ENCODE measurements around the gene LTO1. TPM values are rescaled to one million over a fixed set of nuclear protein-coding genes. Genes with fewer than 3 reads are reported as not detected.

LTO1 gene
- total RNA-seq, 2 experiments from 2014 or later: 18.7 to 21.8 TPM

GRCh38 chr11:69650081-69650831 lies 24.9 kb downstream of the LTO1 start:
- Mint-ChIP-seq H3K27me3 (no peaks in the 10 kb centered on the region), H3K4me3 (no peak overlapping the region), H3K36me3 (no peaks in the 10 kb centered on the region), H3K27ac (no peak overlapping the region), H3K4me1 (no peaks in the 10 kb centered on the region), H3K9me3 (no peaks in the 10 kb centered on the region)
- DNase-seq: no peak

- Mint-ChIP-seq H3K36me3 (no peaks in the 10 kb centered on the region), H3K4me1 (no peaks in the 10 kb centered on the region), H3K27ac (no peak overlapping the region), H3K4me3 (no peak overlapping the region), H3K9me3 (no peaks in the 10 kb centered on the region), H3K27me3 (no peaks in the 10 kb centered on the region)
- DNase-seq: no peak
Observed at GRCh38 chr11:69649576-69649900, 25.6 kb downstream of the LTO1 start.

GRCh38 chr11:69648679-69649575 lies 26.2 kb downstream of the LTO1 start:
- Mint-ChIP-seq H3K27me3 (no peaks in the 10 kb centered on the region), H3K36me3 (no peaks in the 10 kb centered on the region), H3K4me3 (no peak overlapping the region), H3K4me1 (no peaks in the 10 kb centered on the region), H3K9me3 (no peaks in the 10 kb centered on the region), H3K27ac (no peak overlapping the region)
- no peak for DNase-seq

- Mint-ChIP-seq H3K36me3 (no peaks in the 10 kb centered on the region), H3K4me3 (no peak overlapping the region), H3K9me3 (no peaks in the 10 kb centered on the region), H3K27me3 (no peaks in the 10 kb centered on the region), H3K27ac (no peak overlapping the region), H3K4me1 (no peaks in the 10 kb centered on the region)
- no peak for DNase-seq
Observed at GRCh38 chr11:69647761-69648497, 27.2 kb downstream of the LTO1 start.

GRCh38 chr11:69647390-69647748 lies 27.8 kb downstream of the LTO1 start:
- H3K36me3 Mint-ChIP-seq: no peaks in the 10 kb centered on the region
- DNase-seq: no peak
- H3K27me3 Mint-ChIP-seq: no peaks in the 10 kb centered on the region
- no peaks in the 10 kb centered on the region for H3K9me3 Mint-ChIP-seq
- no peak overlapping the region for H3K4me3 Mint-ChIP-seq
- no peak overlapping the region for H3K27ac Mint-ChIP-seq
- H3K4me1 Mint-ChIP-seq: no peaks in the 10 kb centered on the region

- Mint-ChIP-seq H3K36me3 (no peaks in the 10 kb centered on the region), H3K9me3 (no peaks in the 10 kb centered on the region), H3K4me1 (no peaks in the 10 kb centered on the region), H3K27me3 (no peaks in the 10 kb centered on the region), H3K27ac (no peak overlapping the region), H3K4me3 (no peak overlapping the region)
- no peak for DNase-seq
Observed at GRCh38 chr11:69646493-69647389, 28.4 kb downstream of the LTO1 start.

- Mint-ChIP-seq H3K27me3 (peaks cover 5% of the 10 kb centered on the region), H3K27ac (no peak overlapping the region), H3K36me3 (no peaks in the 10 kb centered on the region), H3K4me3 (no peak overlapping the region), H3K4me1 (no peaks in the 10 kb centered on the region), H3K9me3 (no peaks in the 10 kb centered on the region)
- DNase-seq: no peak
Observed at GRCh38 chr11:69645801-69646492, 29.2 kb downstream of the LTO1 start.

- H3K27me3 Mint-ChIP-seq: peaks cover 14% of the 10 kb centered on the region
- H3K9me3 Mint-ChIP-seq: no peaks in the 10 kb centered on the region
- H3K36me3 Mint-ChIP-seq: no peaks in the 10 kb centered on the region
- H3K27ac Mint-ChIP-seq: no peak overlapping the region
- H3K4me1 Mint-ChIP-seq: peaks cover 4% of the 10 kb centered on the region
- DNase-seq: no peak
- H3K4me3 Mint-ChIP-seq: no peak overlapping the region
Observed at GRCh38 chr11:69644962-69645675, 30.0 kb downstream of the LTO1 start.

- H3K4me1 Mint-ChIP-seq: peaks cover 5% of the 10 kb centered on the region
- no peak overlapping the region for H3K27ac Mint-ChIP-seq
- peaks cover 22% of the 10 kb centered on the region for H3K27me3 Mint-ChIP-seq
- H3K36me3 Mint-ChIP-seq: no peaks in the 10 kb centered on the region
- H3K9me3 Mint-ChIP-seq: no peaks in the 10 kb centered on the region
- H3K4me3 Mint-ChIP-seq: peak overlapping the region; percentile 29
- no peak for DNase-seq
Observed at GRCh38 chr11:69644071-69644961, 30.8 kb downstream of the LTO1 start.

- Mint-ChIP-seq H3K27ac (no peak overlapping the region), H3K36me3 (no peaks in the 10 kb centered on the region), H3K4me1 (peaks cover 5% of the 10 kb centered on the region), H3K4me3 (peak overlapping the region; percentile 57), H3K27me3 (peaks cover 28% of the 10 kb centered on the region), H3K9me3 (no peaks in the 10 kb centered on the region)
- DNase-seq: no peak
Observed at GRCh38 chr11:69643646-69644045, 31.5 kb downstream of the LTO1 start.

- peaks cover 8% of the 10 kb centered on the region for H3K4me1 Mint-ChIP-seq
- peak; percentile 87 for DNase-seq
- H3K27ac Mint-ChIP-seq: no peak overlapping the region
- H3K36me3 Mint-ChIP-seq: no peaks in the 10 kb centered on the region
- peaks cover 34% of the 10 kb centered on the region for H3K27me3 Mint-ChIP-seq
- H3K9me3 Mint-ChIP-seq: no peaks in the 10 kb centered on the region
- H3K4me3 Mint-ChIP-seq: peak overlapping the region; percentile 69
Observed at GRCh38 chr11:69642913-69643632, 32.1 kb downstream of the LTO1 start.

- H3K4me3 Mint-ChIP-seq: peak overlapping the region; percentile 32
- H3K4me1 Mint-ChIP-seq: peaks cover 9% of the 10 kb centered on the region
- peak; percentile 53 for DNase-seq
- no peak overlapping the region for H3K27ac Mint-ChIP-seq
- H3K27me3 Mint-ChIP-seq: peaks cover 40% of the 10 kb centered on the region
- H3K36me3 Mint-ChIP-seq: no peaks in the 10 kb centered on the region
- H3K9me3 Mint-ChIP-seq: no peaks in the 10 kb centered on the region
Observed at GRCh38 chr11:69642549-69642912, 32.6 kb downstream of the LTO1 start.
